Stimulated activated CD4-positive, alpha-beta T cell treated with anti-CD3 and anti-CD28 coated beads, Interleukin-4, amount 100 ng/mL, for 24 hours (primary cell): ENCODE results near the gene DLGAP1.

Experiments
- DNase-seq: peaks from one replicate; pipeline ENCODE4 v3.0.0-alpha.2; 2020

The DLGAP1 gene

DNA sequence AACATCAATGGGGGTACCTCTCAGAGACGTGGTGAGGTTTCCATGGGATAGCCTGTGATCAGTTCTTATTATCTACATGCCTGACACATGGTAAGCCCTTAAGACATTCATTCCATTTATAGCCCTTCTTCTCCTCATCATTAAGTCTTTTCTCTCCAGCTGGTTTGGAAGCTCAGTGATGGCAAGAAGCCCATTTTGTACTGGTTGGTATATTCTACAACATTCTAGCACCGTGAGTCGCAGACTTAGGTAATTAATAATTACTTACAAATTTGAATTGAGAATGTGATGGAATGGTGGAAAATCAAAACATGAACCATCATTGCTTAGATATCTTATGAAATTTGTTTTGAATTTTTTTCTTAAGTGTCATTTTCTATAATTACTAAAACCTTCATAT lies 472.6 kb downstream of the DLGAP1 start:
- DNase-seq = no peak

GRCh38 chr18:3979024-3979423 lies 476.1 kb downstream of the DLGAP1 start:
- DNase-seq = no peak

DNA sequence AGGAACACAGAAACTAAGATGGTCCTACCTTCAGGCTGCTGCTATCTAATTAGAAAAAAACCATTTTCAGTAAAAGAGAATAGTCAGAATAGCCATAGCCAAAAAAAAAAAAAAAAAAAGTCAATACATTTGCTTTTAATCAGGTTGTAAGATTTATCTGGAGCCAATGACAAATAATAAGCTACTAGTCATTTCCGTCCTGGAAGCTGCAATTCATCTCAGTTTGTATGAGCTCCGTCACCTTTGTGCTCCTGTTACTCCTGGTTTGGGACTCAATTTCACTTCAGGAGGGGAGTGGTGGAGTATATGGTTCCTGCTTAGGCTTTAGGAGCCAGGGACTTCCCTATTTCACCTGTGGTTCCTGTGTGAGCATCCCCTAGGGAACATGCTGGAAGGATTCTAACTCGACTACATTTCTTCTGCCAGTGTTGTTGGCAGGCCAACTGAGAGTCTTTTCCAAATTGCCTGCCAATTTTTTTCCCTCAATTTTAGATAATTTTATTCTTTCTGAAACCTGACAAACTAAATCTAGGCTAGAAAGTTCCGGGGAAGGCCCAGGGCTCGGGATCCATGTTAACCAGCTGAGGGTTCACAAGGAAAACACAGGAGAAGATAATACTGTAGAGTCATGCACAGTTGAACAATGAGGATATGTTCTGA lies 481.8 kb downstream of the DLGAP1 start:
- no peak for DNase-seq

GRCh38 chr18:3972291-3972930 lies 482.7 kb downstream of the DLGAP1 start:
- no peak for DNase-seq

- DNase-seq = no peak
Measured at GRCh38 chr18:3970929-3971328, 484.2 kb downstream of the DLGAP1 start.

GRCh38 chr18:3967359-3968180 lies 487.5 kb downstream of the DLGAP1 start:
- DNase-seq = no peak

DNA sequence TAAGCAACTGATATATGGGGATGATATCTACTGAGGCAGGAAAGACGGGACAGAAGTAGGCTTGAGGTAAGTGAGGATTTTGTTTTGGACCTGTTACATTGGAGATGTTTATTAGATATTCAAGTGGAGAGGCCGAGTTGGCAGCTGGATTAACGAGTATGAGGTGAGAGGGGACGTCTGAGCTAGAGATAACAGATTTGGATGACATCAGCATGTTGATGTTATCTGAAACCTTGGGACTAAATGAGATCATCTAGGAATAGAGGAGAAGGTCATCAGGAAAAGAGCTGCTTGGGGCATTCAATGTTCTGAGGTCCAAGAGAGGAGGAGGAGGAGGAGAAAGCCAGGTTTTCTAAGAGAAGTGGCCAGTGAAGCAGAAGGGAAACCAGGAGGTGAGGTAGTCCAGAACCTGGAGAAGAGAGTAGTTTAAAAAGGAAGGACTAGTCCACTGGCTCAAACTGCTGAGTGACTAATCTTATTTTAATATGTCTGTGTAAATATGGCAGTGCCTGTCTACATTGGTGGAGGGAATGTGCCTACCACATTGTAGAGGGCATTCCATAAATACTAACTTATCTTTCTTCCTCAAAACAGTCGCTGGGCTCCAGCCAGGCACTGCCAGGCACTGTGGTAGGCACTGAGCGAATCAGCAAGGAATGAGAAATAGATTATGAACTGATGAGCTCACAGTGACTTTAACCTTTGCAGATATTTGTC lies 488.3 kb downstream of the DLGAP1 start:
- DNase-seq = no peak

DNA sequence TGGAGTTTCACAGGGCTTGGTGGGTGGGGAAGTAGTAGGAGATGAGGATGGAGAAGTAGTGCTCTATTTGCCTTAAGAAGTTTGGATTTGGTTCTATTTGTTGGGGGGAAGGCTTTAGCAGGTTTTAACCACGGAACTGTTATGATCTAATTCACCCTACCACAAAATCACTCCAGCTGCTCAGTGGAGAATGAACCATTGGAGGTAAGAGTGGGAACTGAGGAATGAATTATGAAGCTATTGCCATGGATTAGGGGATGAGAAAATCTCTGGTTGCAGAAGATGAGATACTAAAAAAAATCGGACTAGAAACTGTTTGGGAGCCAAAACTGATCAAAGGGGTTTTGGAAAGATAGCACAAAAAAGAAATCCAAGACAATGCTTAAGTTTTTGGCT lies 488.9 kb downstream of the DLGAP1 start:
- DNase-seq = no peak

- DNase-seq = no peak
Measured at GRCh38 chr18:3960977-3961376, 494.1 kb downstream of the DLGAP1 start.

GRCh38 chr18:3960142-3960541 lies 495.0 kb downstream of the DLGAP1 start:
- no peak for DNase-seq

DNA sequence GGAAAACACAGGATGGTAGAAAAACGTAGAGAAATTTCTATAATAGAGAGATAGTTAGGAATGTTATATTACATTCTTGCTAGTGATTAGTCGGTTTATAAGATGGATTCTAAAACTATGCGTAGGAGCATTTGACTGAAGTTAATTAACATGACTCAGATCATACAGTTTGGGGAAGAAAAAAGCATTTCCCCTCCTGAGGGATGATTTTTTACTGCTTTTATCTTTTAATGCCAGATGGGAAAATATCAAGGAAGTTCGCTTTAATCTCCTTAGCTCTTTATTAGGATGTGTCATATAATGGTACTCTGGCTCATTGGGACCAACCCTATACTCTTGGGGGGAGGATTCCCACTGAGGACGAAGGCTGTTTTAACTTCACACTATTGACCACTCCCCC lies 503.1 kb downstream of the DLGAP1 start:
- no peak for DNase-seq

DNA sequence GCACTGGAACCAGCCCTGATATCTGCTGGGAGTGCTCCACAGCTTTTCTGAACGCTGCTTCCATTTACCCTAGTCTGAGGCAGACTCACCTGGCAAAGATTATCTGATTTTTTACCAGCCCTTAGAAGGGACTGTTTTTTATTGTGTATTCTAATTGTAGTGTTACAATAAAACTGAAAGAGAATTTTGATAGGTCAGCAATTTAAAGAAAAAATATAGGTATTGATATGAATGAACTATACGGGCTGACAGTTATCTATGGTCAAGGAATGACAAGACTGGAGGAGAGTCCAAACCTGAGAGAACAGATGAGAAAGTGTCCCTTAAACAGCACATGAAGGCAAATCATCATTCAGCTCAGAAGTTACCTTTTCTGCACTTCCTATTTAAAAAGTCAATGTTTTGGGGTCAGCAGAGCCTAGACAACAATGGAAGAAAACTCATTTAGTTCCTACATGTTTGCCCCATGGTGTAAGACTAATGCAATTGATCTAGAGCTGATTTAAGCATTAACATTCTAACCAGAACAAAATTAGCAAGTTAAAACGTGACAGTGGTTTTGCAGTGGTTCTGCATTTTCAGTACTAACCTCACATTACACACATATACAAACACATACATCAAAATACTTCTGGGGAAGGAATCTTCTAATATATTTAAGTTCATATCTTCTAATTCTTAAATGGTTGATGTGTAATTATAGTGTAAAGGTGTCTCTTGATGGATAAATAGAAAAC lies 504.3 kb downstream of the DLGAP1 start:
- DNase-seq = no peak

DNA sequence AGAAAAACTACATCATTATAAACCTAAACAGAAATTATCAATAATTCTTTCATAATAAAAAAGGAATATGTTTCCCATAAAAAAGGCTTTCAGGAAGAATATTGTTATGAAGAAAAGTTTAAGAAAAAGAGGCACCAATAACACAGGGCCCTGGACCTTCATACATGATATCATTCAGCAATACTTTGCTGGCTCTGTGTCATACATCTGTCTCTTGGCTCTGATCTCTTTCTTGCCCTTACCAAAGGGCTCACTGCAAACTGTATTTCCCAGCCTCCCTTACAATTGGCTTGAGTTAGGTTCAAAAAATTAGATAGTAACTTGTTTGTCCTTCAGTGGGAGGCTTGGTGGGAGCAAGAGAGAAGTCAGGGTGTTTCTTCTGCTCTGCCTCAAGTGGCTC lies 506.1 kb downstream of the DLGAP1 start:
- no peak for DNase-seq

DNA sequence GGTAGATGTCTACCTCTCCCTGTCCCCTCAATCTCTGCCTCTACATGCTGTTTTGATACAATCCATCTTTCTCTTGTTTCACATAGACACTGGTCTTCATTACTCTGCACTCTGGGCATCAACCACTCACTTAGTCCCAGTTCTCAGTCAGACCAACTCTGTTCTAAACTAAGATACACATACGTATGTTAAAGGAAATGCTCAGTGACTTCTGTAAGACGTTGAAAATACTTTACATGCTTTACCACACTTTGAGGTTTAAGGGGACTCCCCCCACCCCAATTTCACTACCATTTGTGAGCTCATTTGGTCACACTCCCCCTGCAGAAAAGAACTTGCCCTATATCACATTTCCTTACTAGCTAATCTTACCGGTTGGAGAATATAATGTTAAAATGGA lies 507.7 kb downstream of the DLGAP1 start:
- no peak for DNase-seq

- DNase-seq = no peak
Measured at GRCh38 chr18:3935305-3935704, 519.8 kb downstream of the DLGAP1 start.

DNA sequence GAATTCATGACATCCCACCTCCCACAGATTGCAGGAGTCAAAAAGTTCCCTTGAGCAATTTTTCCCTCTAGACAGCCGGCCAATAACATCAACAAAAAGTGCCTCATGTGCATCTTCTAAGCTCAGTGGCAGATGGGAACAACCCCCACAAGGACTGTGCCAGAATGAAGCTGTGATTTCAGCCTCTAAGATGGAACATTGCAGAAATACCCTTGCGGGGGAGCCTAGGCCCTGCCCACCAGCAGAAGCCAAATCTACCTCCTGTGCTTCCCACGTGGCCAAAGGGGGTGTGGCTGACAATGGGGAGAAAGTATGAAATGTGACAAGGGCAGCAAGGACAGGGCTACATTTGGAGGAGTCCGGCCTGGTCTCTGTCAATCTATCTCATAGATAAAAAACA lies 522.8 kb downstream of the DLGAP1 start:
- DNase-seq = no peak

DNA sequence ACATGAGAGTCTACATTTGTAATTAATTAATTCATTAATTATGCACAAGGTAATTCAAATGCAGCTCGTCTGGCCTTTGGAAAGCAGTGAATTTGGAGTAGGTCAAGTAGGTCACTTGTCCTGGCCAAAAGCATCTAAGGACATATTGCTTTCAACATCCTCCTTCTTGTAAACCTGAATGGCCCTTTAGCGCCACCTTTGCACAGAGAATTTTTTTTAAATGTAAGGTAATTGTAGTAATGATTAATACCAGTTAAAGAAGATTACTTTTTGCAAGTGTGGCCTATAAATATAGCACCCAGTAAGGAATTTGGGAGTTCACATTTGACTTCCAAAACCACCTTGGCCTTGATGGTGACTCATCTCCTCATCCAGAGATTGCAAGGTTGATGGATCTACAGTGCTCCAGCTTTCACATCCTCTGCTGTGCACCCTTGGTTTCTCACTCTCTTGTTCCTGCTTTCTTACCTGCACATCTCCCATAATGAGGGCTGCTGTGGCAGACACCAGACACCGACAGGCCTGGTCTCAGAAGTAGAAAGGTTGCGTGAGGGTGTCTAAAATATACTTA lies 523.5 kb downstream of the DLGAP1 start:
- DNase-seq = no peak

- DNase-seq = no peak
Measured at GRCh38 chr18:3931013-3931315, 524.1 kb downstream of the DLGAP1 start.

DNA sequence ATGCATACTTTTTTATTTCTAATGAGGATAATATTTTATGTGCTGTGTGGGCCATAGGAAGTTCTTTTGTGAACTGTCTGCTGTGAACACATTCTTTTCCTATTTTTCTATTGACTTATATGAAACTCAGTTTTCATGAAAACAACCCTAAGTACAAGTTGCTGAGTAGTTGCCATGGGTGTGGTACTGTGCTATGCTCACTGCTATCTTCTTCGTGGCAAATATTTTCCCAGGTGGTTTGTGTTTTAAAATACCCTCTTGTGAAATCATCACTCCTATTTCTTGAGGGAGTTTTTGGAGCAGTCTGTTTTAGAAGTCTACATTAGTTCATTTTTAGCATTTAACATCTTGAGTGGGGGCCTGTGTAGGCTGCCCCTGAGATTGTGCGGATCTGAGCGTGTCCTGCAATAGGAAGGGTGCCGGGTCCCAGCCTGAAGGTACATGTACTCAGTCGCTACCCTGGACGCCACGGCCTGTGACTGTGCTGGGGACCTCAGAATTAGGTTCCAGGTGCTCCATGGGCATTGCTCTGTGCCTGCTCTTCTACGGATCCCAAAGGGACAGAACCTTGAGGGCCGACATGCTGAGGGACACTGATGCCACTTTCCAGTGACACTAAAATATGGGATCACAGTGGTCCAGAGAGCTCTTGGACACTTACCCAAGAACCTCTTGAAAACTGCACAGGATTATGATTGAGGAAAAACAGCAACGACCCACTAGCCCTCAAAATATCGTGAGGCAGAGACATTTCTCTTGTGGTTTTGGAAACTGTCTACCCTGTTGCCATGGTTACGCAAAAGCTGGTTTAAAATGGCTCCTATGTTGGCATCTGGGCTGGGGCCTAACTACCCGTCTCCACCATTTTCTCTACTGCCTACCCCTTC lies 524.7 kb downstream of the DLGAP1 start:
- no peak for DNase-seq

- DNase-seq = no peak
Measured at GRCh38 chr18:3924455-3924854, 530.7 kb downstream of the DLGAP1 start.

DNA sequence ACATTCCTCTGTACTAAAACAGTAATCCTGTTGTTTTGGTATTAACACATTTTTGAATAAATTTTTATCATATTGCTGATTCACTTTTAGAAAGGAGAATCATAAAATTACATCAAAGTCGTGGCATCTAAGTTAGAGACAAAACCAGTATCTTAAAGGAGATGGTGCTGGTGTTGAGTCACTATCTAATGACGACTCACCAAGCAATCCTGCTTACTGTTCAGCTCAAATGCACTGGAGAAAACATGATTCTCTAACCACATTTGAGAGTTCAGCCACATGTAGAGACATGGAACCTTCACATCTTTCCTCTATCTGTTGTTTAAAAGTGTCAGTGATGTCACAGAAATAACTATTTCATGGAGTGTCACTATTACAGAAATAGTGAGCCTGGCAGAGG lies 531.4 kb downstream of the DLGAP1 start:
- no peak for DNase-seq

- no peak for DNase-seq
Measured at GRCh38 chr18:3921826-3922225, 533.3 kb downstream of the DLGAP1 start.
